Activated CD4-positive, alpha-beta T cell treated with anti-CD3 and anti-CD28 coated beads, Interleukin-10, Interleukin-2, amounts not matched to agents 100 ng/mL and 50 ng/mL, durations not matched to agents 16 hours and 8 hours (primary cell): ENCODE data around the gene ADGRL1.
"Not testable (repeated sequence)": the region's sequence is repeated elsewhere in the genome, so short reads cannot be mapped to it uniquely, and the experiment has no call there.

Experiments
- DNase-seq: peaks from one replicate; pipeline ENCODE4 v3.0.0-alpha.2; 2020

The ADGRL1 gene

GRCh38 chr19:14205452-14206287, at the start of gene ADGRL1:
Gene ADGRL1, minus strand, starts transcription at chr19:14206169. Its CDS starts 22,567 bp downstream, at chr19:14183602.
- DNase-seq: not testable (repeated sequence)

- not testable (repeated sequence) for DNase-seq
Measured at GRCh38 chr19:14255316-14255715, 49.3 kb upstream of the ADGRL1 start.

- not testable (repeated sequence) for DNase-seq
Measured at GRCh38 chr19:14253822-14254599, 48.0 kb upstream of the ADGRL1 start.

GRCh38 chr19:14252136-14252535, 46.2 kb upstream of the ADGRL1 start:
- not testable (repeated sequence) for DNase-seq

GRCh38 chr19:14250870-14251269, 44.9 kb upstream of the ADGRL1 start:
- DNase-seq: no peak

GRCh38 chr19:14250315-14250714, 44.3 kb upstream of the ADGRL1 start:
- DNase-seq: not testable (repeated sequence)

GRCh38 chr19:14249891-14250290, 43.9 kb upstream of the ADGRL1 start:
- DNase-seq: not testable (repeated sequence)

GRCh38 chr19:14249012-14249754, 43.2 kb upstream of the ADGRL1 start:
- DNase-seq: not testable (repeated sequence)

- peak; percentile 7 for DNase-seq
Measured at GRCh38 chr19:14248578-14249011, 42.6 kb upstream of the ADGRL1 start.

GRCh38 chr19:14247548-14248471, 41.8 kb upstream of the ADGRL1 start:
- not testable (repeated sequence) for DNase-seq

GRCh38 chr19:14247205-14247547, 41.2 kb upstream of the ADGRL1 start:
- not testable (repeated sequence) for DNase-seq

GRCh38 chr19:14244393-14244792, 38.4 kb upstream of the ADGRL1 start:
- not testable (repeated sequence) for DNase-seq

GRCh38 chr19:14243718-14244117, 37.7 kb upstream of the ADGRL1 start:
- DNase-seq: not testable (repeated sequence)

GRCh38 chr19:14237014-14237941, 31.3 kb upstream of the ADGRL1 start:
- no peak for DNase-seq

- DNase-seq: not testable (repeated sequence)
Measured at GRCh38 chr19:14232945-14233344, 27.0 kb upstream of the ADGRL1 start.

GRCh38 chr19:14228446-14229071, 22.6 kb upstream of the ADGRL1 start:
- DNase-seq: not testable (repeated sequence)

GRCh38 chr19:14226498-14226897, 20.5 kb upstream of the ADGRL1 start:
- DNase-seq: not testable (repeated sequence)

GRCh38 chr19:14222886-14223285, 16.9 kb upstream of the ADGRL1 start:
- no peak for DNase-seq

- DNase-seq: peak; percentile 73
Measured at GRCh38 chr19:14221345-14221744, 15.4 kb upstream of the ADGRL1 start.
